C4-2B (cell line): Measurements from ENCODE around the gene CEP131.

ENCODE experiments used
- ZFX ChIP-seq: fragments of 450-650 bp; IDR thresholded peaks from 2 replicates; pipeline ENCODE4 v1.6.1; 2017
- TF ChIP-seq, protein P1 (sequence below): fragments of 450-650 bp; conservative IDR thresholded peaks from 2 replicates; pipeline ENCODE4 v1.5.1; 2017; ENCODE audit warnings: mild to moderate bottlenecking

DNA sequence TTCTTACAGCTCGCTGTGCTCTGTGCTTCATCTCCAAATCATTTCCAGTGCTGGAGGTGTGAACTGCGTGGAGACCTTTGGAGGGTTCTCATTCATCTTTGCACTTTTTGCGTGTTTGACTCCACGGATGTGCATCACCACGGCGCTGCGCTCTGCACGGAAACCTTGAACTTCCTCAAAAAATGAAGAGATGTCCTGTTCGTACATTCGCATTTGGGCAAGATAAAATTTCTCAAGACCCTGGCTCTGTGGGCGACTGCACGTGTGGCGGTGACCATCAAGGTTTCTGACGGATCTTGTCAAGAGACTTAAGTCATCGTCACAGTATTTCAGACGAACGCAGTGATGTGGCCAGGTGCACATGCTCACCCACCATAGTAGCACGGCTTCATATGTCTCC, 67.8 kb downstream of the CEP131 start:
- TF ChIP-seq, protein P1, sequence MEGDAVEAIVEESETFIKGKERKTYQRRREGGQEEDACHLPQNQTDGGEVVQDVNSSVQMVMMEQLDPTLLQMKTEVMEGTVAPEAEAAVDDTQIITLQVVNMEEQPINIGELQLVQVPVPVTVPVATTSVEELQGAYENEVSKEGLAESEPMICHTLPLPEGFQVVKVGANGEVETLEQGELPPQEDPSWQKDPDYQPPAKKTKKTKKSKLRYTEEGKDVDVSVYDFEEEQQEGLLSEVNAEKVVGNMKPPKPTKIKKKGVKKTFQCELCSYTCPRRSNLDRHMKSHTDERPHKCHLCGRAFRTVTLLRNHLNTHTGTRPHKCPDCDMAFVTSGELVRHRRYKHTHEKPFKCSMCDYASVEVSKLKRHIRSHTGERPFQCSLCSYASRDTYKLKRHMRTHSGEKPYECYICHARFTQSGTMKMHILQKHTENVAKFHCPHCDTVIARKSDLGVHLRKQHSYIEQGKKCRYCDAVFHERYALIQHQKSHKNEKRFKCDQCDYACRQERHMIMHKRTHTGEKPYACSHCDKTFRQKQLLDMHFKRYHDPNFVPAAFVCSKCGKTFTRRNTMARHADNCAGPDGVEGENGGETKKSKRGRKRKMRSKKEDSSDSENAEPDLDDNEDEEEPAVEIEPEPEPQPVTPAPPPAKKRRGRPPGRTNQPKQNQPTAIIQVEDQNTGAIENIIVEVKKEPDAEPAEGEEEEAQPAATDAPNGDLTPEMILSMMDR = no peak
- TF ChIP-seq ZFX = no peak
